A204.1 (cell line): ENCODE results near the gene ARHGAP29.

Experiments used
- FAIRE-seq: peaks from 2 replicates; lab custom pipeline; 2012; peaks lifted over from hg19 to GRCh38; lab: Jason Lieb, UNC

The ARHGAP29 gene

DNA sequence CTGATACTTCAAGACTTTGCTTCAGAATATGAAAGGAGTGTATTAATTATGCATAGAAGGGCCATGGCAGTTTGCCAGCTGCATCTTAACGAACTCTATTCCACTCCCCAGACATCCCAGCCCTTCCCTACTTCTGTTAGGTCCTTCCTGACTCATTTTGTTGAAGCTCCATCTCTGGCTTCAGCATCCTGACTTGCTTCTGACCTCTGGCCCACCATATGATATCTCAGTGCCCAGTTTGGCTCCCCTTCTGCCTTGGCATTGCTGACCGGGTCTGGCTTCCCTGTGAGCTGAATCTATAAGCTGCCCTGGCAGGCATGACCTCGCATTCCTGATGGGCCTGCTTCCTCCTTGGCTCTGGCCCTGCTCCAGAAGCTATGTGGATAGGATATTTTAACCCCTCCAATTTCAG is 27.6 kb upstream of the ARHGAP29 start:
- no peak for FAIRE-seq

DNA sequence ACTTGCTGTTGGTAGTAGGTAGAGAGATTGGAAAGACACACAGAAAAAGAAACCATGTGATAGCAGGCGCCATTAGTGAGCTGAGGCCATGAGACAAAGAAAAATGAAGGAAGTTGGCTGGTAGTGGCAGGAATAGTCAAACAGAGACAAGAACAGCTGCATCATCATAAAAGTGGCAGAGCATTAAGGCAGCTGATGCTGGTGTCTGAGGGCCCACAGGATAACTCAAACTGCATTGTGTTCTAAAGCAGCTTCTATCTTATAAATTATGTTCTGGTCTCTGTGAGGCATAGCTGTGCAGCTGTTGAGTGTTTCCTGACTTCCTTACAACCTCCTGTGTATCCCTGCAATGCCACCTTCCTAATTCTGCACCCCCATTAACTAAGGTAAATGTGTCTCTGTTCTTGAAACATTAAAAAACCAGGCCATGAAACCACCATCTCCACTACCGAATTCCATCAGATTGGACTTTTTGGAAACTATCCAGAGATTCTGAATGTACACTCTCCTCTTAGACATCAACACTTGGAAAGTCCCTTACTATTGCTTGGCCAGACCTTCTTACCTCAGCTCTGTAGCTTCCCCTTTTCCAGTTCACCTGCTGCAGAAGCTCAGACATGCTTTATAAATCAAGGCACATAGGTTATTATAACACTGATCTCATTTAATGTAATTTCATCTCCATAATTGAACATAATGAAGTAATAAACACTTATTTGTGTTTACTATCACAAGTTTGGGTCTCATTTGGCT is 23.4 kb upstream of the ARHGAP29 start:
- no peak for FAIRE-seq

- FAIRE-seq = no peak
These were observed 22.4 kb upstream of the ARHGAP29 start for GRCh38 chr1:94259635-94260289.

DNA sequence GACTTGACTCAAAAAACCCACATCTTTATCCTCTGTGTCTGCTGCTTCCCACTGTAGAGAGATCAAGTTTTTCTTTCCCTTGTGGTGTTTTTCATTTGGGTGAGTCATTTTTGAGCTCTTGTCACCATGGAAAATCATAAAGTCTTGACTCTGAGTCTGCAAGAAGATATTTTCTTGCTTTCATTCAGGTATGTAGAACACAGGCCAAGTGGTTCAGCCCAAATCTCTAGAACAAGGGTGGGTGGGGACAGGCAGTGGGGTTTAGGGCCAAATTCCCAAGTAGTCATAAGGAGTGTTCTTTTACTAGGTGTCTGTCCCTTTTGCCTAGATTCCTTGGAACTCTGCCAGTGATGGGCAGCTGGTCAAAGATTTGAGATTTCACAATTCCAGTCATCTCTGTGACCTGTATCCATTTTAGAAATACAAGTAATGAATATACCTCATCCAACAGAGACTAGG is 21.5 kb upstream of the ARHGAP29 start:
- FAIRE-seq = no peak

GRCh38 chr1:94257444-94257843 is 20.1 kb upstream of the ARHGAP29 start:
- no peak for FAIRE-seq

- no peak for FAIRE-seq
These were observed 18.1 kb upstream of the ARHGAP29 start for GRCh38 chr1:94255476-94255875.

- FAIRE-seq = no peak
These were observed 16.9 kb upstream of the ARHGAP29 start for GRCh38 chr1:94254073-94254810.

GRCh38 chr1:94253456-94254017 is 16.2 kb upstream of the ARHGAP29 start:
- no peak for FAIRE-seq

DNA sequence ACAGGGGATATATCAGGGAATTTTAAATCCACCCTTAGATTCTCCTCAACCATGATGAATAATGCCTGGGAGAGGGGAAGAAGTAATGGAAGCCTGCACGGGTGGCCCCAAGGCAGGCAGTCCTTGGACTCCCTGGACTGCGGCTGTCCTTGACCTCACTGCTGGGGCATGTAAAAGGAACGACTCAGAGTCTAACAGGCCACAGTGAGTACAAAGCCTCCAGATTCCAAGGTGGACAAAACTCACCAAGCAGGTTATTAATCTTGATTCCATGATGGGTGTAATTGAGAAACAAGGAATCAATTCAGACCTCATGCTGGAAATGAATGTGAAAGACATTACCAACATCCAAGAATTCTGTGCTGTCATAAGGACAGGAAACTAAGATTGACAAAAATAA is 13.0 kb upstream of the ARHGAP29 start:
- no peak for FAIRE-seq

DNA sequence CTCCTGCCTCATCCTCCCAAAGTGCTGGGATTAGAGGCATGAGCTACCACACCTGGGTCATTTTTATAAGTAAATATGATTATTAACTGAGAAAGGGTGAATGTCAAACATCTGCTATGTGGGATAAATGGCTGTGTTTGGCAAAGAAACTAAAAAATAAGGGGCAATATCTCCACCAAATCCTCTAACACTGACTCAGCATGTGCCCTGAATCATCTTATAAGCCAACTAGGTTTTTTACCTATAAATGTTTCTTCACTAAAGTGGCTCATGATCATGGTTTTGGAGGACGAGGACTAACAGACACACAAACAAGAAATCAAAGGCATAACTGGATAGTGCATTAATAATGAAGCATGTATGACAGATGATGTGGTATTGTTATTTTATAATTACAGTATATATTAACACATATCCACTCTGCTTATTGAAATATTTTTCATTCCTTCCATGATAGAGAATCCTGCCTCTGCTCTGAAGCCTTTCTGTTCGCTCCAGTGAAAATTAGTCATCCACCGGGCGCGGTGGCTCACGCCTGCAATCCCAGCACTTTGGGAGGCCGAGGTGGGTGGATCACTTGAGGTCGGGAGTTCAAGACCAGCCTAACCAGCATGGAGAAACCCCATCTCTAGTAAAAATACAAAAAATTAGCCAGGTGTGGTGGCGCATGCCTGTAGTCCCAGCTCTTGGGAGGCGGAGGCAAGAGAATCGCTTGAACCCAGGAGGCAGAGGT is 11.7 kb upstream of the ARHGAP29 start:
- no peak for FAIRE-seq

- no peak for FAIRE-seq
These were observed 10.0 kb upstream of the ARHGAP29 start for GRCh38 chr1:94247138-94248094.

GRCh38 chr1:94246692-94247137 is 9.3 kb upstream of the ARHGAP29 start:
- FAIRE-seq = no peak

DNA sequence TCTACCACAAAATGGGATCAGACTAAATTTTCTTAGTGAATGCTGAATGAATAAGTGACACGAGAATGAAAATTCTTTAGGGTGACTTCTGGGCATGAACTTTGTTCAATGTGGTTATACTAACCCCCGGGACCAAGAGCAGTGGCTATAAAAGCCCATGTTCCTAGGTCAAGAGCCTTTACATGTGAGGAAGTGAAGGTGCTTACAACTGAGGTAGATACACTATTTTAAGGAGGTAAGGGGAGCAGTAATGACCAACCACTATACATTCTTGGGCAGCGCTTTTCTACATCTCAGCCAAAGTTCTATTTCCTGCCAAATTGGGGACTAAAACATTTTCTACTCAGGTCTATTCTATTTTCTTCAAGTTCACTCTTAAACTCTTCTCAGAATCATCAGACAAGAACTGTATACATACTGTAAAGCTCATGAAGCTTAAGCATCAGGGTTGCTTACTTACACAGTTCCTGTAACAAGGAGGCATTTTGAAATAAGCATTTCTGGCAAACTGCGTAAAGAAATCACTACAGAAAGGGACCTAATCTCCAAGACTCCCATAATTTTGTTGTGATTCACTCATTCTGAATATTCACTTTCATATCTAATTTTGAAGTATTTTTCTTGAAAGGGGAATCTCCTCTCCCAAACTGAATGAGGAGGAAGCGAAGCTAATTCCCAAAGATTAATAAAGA is 8.5 kb upstream of the ARHGAP29 start:
- FAIRE-seq = no peak

- FAIRE-seq = no peak
These were observed 7.4 kb upstream of the ARHGAP29 start for GRCh38 chr1:94244816-94245215.

GRCh38 chr1:94243665-94244064 is 6.3 kb upstream of the ARHGAP29 start:
- FAIRE-seq = no peak

GRCh38 chr1:94240822-94241221 is 3.4 kb upstream of the ARHGAP29 start:
- no peak for FAIRE-seq

DNA sequence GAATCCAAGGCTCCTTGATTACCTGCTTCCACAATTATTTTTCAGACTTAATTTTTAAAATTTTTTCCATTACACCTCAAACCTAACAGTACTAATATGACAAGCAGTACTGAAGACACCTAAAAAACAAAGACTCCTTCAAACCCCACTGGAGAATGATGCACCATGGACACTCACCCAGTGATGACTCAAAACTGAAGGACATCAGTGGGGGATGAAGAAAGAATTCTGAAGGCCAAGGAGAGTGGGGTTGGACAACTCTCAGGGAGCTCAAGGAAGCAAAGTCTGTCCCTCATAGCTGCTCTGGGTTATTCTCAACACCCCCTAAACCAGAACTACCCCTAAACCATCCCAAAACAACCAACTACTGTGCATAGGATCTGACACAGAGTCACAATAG is 2.4 kb upstream of the ARHGAP29 start:
- FAIRE-seq = no peak

- FAIRE-seq = no peak
These were observed 1.7 kb upstream of the ARHGAP29 start for GRCh38 chr1:94239051-94239450.

GRCh38 chr1:94236630-94237290 is 624 bp downstream of the ARHGAP29 start:
- no peak for FAIRE-seq

DNA sequence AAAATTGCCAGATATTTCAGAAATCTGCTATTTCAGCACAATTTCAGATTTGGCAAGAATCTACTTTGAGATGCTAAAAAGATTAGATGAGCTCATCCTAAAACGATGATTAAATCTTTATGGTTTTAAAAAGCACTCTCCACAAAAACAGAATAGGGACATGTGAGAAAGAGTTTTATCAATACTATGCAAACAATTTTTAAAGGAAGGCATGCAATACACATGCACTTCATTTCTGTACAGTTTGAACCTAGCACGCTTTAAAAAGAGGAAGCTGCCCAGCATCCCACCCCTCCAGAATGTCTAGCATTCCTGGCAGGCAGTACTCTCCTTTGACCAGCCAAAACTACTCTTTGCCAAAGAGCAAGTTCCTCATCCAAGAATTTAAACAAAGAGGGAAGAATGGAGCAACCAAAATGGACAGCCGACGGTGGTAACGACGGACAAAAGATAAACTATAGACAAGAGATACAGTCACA is 1.3 kb downstream of the ARHGAP29 start:
- no peak for FAIRE-seq
